ENCODE data around the gene PLXDC1.

PLXDC1 gene

DNA sequence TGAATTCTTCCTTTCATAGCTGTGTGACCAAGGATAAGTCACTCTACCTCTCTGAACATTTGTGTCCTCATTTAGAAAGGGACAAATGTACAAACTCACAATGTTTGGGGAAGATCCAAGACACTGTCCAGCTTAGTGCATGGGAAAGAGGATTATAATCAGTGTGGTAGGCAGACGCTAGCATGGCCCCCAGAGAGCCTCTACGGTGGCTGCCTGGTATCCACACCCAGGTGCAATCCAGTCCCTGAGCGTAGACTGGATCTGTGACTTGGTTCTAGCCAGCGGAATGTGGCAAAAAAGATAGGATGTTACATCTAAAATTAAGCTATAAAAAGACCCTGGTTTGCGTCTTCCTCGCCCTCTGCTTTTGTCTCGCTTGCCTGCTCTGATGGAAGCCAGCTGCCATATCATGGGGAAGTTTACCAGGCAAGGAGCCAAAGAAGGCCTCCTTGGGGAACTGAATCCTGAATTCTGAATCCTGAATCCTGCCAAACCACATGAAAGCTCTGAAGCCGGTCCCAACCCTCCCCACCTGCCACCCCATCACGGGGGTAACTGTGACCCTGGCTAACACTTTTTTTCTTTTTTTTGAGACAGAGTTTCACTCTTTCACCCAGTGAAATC lies 51.7 kb downstream of the PLXDC1 start:
- no peak overlapping the region for H3K4me3 ChIP-seq (ENCODE audit: low read depth, low read length)

DNA sequence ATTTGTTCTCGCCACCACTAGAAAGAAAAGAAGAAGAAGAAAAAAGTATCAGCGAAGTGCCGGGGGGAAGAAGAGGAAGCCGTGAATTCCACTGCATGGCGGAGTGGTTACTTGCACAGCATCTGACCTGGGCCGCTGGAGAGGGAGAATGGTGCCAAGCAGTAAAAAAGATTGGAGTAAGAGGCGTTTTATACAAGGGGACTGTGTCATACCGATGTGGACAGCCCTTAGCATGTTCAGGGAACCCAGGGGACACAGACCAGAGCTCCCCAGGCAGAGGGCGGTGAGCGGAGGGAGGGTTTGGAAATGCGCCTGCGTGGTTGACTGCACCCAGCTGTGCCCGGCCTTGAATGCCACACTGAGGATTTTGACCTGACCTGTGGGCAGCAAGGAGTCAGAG lies 52.8 kb downstream of the PLXDC1 start:
- no peak overlapping the region for H3K4me3 ChIP-seq (ENCODE audit: low read depth, low read length)

DNA sequence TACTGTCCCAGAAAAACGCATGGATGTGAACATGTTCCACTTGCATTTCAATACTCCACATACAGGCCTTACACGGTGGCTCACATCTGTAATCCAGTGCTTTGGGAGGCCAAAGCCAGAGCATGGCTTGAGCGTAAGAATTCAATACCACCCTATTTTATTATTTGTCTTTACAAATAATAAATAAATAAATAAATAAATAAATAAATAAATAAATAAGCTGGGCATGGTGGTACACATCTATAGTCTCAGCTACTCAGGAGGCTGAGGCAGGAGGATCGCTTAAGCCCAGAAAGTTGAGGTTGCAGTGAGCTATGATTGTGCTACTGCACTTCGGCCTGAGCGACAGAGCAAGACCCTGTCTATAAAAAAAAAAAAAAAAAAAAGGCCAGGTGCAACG lies 53.9 kb downstream of the PLXDC1 start:
- no peak overlapping the region for H3K4me3 ChIP-seq (ENCODE audit: low read depth, low read length)

DNA sequence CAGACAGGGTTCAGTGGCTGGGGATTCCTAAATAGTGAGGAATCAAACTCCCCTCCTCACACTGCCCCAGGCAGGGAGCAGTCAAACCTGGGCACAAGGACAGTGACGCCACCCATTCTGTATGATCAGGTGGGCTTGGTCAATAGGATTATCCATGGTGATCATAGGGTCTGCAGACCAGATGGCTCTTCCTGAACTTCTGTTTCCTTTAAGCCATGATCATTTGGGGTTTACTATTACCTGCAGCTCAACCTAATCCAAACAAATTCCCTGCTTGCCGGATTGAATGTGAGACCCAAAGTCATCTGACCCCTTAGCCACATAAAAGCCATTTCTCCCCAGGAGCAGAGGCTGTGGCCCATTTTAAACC lies 54.3 kb downstream of the PLXDC1 start:
- H3K4me3 ChIP-seq (ENCODE audit: low read depth, low read length): no peak overlapping the region

DNA sequence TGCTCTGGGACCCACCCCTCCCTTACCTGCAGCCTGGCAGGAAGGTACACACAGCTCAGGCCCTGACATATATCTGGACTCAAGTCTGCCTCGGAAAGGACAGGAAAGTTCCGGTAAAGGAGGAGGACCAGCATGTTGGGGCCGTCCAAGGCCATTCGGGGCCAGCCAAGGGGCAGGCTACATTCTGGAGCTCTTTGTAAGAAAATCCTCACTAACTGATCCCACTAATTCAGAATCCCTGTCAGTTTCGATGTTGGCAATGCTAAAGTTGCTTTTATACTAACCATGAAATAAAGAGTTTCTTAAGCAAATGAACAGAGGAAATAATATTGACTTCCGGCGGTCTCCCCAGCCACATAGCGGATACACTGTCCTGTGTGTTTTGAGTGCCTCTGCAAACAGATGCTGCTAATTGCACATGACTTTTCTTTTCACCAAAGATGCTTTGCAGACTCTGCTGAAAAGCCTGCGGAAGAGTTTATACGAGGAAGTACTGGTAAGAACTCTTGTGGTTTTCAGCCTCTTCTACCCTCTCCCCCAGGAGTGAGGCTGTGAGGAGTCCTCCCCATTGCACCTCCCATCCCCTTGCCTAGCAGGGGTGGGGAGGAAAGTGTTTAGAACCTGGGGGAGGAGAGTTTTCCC lies 54.8 kb downstream of the PLXDC1 start:
- no peak overlapping the region for H3K4me3 ChIP-seq (ENCODE audit: low read depth, low read length)

DNA sequence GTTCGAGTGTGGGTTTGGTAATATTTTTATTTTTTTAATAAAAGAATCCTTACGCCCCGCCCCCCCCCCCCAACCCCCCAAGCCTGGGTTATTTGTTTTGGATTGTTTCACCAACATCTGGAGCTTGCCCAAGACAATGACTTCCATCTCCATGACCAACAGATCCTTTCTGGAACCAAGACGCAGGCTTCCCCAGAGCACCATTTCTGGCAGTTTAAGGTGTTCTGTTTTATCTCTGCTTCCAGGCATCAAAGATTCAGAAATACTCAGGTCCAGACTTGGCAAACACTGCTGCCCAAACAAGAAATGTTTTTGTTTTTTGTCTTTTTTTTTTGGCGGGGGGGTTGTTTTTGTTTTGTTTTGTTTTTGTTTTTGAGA lies 56.1 kb downstream of the PLXDC1 start:
- no peak overlapping the region for H3K4me3 ChIP-seq (ENCODE audit: low read depth, low read length)

DNA sequence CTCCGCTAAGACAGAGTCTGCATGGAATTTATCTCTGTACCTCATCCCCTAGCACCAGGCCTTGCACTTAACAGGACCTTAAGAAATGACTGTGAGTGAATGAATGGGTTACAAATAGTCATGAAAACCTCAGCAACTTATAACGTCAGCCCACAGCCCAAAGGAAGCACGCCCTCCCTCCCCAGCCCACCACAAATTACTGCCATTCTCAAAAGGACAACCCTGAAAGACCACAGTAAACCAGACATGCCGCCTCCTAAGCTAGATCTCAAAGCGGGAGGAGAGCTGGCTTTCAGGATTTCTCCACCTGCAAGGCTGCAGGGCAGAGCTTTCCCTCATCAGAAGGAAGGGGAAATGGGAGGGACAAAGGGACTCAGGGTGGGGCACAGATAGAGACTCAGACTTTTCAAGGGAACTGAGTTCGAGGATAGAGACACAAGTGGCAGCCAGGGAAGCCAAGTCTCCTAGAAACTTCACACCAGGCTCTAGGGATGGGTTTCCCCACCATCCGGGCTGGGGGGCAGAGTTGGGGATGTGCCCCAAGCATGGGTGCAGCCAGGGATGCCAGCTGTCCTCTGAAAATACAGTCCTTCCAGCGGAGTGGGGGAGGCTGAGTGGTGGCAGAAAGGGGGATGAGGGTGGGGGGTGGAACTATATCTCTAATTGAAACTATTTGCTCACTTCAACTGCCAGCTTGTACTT lies 56.7 kb downstream of the PLXDC1 start:
- no peak overlapping the region for H3K4me3 ChIP-seq (ENCODE audit: low read depth, low read length)

DNA sequence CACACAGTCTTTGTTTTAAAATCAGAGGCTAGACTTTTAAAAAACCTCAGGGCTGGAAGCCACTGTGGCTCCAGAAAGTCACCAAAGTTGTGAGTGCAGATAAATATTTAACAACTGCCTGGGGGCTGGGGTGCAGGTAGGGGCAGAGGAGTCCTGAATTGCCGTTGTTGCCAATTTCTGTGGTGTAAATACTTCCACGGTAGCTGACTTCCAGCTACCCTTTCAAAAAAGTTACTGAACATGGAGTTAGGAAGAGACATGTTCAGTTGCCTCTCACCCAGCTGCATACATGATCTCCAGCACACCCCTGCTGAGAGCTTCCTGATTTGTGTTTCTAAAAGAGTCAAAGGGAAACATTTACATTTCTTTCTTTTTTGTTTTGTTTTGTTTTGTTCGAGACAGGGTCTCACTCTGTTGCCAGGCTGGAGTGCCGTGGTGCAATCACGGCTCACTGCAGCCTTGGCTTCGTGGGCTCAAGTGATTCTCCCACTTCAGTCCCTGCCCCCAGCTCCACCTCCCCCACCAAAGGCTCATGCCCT lies 58.7 kb downstream of the PLXDC1 start:
- H3K4me3 ChIP-seq (ENCODE audit: low read depth, low read length): no peak overlapping the region

DNA sequence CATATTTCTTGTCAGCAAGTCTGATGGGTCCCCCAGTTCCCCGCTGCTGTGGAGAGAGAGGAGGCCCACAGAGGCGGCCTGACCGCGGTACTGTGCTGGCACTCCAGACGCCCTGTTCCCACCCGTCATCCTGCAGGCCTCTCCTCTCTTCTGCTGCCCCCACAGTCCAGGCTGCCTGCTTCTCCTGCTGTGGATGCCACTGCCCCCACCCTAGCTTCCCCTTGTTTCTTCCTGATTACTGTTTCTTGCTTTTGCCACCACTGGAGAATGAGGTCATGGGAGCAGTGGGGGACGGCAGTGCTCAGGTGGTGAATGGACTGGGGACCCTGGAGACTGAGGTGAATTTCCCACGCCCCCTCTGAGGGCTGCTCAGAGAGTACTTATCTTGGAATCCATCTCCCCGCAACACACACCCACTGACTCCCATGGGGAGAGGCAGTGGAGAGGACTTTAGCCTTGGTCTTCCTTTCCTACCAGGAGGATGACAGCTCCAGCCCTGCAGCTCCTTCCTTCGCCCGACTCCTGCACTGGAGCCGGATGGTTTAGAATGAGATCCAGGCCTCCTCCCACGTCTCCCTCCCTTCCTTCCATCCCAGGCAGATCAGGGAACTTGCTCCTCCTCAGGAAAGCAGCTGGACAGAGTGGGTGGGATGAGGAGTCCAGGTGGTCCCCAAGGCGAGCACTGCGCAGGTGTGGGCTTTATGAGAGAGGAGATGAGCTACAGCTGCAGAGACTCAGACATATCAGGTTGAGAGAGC lies 60.4 kb downstream of the PLXDC1 start:
- H3K4me3 ChIP-seq (ENCODE audit: low read depth, low read length): no peak overlapping the region

DNA sequence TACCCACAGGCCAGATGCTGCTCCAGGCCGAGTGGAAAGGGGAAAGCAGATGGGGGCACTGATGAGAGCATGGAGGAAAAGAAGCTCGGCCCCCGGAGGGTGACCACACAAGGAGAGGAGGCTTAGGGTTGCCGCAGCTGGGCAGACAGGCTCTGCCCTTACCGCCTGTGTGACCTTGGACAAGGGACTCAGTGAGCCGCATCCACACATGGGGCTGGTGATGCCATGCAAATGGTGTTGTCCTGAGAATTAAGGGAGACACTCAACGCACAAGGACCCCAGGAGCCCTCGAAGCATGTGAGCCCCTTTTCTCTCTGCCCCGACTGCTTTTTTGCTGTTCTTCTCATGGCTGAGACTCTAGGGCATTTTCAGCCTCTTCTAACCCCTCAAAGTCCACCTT lies 61.0 kb downstream of the PLXDC1 start:
- H3K4me3 ChIP-seq (ENCODE audit: low read depth, low read length): no peak overlapping the region

DNA sequence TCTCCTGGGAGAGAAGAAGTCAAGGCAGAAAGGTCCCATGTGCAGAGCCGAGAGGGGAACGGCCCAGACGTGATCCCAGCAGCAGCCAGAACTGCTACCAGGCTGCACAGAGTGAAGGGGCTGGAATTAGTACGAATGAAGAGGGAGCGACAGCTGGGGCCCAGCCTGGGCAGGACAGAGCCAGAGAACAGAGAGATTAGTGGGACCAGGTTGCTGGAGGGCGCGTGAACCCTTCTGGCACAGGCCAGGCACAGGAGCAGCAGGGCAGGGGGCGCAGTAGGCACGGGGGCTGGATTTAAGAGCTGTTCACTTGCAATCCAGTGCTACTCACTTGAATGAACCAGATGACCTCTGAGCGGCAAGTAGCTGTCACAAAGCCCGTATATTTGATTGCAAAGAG lies 66.9 kb downstream of the PLXDC1 start:
- no peak overlapping the region for H3K4me3 ChIP-seq (ENCODE audit: low read depth, low read length)

DNA sequence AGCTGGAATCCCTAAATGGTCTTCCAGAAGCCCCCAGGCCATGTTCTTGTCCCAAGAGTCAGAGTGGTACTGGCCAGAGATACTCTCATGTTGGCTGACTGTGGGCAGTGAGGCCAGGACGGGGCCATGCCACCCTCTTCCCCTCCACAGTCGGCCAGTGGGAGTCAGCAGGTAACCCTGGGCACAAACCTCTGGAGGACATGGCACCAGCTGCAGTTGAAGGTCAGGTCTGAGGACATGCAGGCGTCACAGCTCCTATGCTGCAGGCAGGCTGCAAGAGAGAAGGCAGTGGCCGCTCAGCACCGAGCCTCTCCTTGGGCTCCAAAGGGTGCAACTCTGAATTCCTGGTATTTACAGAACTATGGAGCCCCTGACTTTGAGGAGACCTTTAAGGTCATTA lies 68.2 kb downstream of the PLXDC1 start:
- no peak overlapping the region for H3K4me3 ChIP-seq (ENCODE audit: low read depth, low read length)

DNA sequence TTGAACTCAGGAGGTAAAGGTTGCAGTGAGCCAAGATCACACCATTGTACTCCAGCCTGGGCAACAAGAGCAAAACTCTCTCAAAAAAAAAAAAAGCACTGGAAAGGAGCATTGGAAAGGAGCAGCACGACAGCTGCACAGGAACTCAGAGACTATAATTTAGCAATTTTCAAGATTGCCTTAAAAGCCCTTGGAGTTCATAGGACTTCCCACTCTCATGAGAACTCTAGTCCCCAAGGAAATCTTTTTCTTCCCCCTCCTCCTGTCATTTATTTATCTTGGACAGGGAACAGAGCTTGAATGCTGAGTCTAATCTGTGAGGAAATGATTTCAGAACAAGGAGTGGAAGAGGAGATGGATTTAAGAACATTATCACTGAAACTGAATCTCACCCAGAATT lies 69.0 kb downstream of the PLXDC1 start:
- H3K4me3 ChIP-seq (ENCODE audit: low read depth, low read length): no peak overlapping the region

DNA sequence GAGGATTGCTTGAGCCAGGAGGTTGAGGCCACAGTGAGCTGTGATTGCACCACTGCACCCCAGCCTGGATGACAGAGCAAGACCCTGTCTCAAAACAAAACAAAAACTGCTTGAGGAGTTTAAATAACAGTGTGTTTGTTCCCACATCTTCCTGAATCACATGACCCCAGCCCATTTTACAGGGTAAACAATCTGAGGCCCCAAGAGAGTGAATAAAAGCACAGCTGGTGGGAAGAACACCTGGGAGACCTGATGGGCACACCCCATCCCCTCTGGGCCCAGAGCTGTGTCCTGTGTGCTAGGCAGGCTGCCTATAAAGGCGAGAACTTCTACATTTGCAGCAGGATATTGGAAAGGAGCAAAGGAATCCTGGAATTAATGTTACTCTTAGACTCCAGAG lies 69.6 kb downstream of the PLXDC1 start:
- H3K4me3 ChIP-seq (ENCODE audit: low read depth, low read length): no peak overlapping the region

DNA sequence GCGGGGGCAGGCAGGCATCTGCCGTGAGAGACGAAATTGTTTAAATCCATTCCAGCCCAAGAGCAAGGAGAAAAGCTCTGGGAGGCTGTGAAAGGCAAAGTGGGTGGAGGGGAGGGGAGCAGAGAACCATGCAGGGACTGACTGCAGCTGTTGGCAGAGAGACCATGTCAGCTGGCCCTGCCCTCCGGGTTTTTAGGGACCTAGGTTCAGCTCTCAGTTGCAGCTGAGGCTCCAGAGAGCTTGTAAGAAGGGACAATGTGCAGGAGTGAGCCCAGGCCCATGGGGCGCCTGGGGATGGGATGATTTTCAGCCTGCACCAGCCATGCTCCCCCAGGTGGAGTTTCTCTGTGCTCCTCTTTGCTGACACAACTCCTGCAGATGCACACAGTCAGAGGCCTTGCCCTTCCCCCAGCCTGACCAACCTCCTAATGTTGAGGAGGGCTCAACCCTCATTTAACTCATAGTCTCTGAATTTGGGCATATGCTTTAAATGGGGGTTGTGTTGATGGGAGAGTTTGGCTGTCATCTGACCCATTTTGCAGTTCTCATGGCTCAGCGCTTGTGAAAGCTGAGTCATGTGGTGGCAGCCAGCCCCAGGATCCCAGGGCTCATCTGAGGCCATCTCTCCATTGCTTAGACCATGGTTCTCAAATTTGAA lies 70.9 kb downstream of the PLXDC1 start:
- no peak overlapping the region for H3K4me3 ChIP-seq (ENCODE audit: low read depth, low read length)

DNA sequence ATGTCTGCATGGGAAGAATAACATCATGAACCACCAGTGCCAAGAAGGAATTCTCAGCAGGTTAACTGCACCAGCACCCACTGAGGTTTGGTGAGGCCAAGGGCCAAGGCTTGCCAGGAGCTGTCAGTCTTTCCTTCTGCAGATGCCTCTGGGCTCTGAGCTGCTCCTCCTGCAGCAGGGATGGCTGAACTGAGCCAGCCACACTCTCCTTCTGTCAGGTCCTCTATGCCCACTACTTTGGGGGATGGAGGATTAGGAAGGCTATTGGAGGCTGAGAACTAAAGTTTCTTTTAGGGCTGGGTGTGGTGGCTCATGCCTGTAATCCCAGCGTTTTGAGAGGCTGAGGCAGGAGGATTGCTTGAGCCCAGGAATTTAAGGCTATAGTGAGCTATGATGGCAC lies 71.6 kb downstream of the PLXDC1 start:
- no peak overlapping the region for H3K4me3 ChIP-seq (ENCODE audit: low read depth, low read length)

DNA sequence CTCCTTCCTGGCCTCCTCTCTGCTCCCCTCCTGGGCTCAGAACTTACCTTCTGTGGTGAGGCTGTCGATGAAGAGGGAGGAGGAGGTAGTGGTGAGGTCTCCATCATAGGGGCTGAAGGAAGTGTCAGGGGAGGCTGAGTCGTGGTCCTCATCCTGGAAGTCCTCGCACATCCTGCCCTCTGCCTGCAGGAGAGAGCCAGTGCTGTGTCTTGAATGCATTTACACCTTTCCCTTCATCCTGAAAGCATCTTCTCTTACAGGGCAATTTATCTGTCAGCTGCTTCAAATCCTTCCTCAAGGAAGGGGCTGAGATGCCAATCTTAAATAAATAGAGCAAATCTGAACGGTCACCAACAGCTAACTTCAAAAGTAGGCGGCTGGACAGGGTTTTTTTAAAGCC lies 73.6 kb downstream of the PLXDC1 start:
- no peak overlapping the region for H3K4me3 ChIP-seq (ENCODE audit: low read depth, low read length)

DNA sequence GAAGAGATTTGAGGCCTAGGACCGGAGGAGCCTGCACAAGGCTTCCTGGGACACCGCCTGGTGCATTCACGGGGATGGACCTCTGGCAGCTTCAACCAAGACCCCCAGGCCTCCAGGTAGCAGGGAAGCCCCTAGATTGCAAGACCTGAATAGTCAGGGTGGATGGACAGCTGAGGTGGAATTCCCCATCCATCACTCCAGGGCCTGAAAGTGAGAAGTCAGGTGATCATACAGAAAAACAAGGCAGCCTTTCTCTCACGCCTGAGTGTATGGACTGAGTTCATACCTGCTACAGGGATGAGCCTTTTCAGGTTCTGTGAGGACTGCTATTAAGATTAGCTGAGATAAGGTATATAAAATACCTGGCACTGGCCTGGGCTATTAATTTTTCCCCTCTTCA lies 74.2 kb downstream of the PLXDC1 start:
- H3K4me3 ChIP-seq (ENCODE audit: low read depth, low read length): no peak overlapping the region

DNA sequence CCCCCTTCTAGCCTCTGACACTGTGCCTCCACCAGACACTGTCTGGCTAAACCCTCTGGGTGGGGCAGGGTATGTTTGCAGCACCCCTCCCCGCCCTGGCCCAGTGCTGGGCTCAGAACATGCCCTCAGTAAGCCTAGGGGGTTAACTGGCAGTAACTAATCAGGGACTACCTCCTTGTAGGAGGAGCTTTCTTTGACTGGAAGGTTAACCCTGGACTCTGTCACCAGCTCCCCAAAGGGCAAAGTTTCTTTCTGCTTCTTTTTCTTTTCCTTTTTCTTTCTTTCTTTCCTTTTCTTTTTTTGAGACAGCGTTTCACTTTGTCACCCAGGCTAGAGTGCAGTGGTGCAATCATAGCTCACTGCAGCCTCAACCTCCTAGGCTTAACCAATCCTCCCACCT lies 76.8 kb downstream of the PLXDC1 start:
- H3K4me3 ChIP-seq (ENCODE audit: low read depth, low read length): no peak overlapping the region

DNA sequence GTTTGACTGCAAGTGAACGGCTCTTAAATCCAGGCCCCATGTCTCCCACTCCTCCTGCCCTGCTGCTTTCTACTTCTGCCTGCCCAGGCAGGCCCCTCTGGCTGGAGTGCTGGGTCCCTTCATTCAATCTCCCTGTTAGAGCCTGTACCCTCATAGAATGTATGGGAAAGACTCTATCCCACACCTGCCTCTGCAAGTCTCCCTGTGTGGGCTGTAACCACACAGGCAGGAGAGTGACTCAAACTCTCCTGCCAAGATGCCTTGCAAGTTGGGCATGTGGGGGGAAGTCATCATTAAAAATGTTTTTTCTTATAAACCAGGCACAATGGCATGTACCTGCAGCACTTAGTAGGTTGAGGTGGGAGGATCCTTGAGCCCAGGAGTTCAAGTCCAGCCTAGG lies 77.5 kb downstream of the PLXDC1 start:
- no peak overlapping the region for H3K4me3 ChIP-seq (ENCODE audit: low read depth, low read length)

DNA sequence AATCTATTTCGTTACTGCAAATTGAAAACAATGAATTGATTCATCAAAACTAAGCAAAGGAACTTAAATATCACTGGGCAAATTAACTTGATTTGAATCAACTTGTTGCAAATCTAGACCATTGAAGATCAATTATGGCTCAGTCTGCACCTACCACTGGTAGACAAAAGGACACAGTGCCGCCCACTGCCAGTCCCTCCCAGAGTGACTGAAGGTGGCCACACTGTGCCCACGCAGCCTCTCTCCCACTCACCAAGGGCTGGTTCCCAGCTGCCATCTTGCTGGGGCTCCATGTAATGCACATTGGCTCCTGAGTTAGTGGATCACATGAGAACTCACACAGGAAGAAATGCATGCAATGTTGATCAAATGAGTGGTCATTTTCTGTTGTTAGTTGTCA lies 78.1 kb downstream of the PLXDC1 start:
- H3K4me3 ChIP-seq (ENCODE audit: low read depth, low read length): no peak overlapping the region
